Esophagus muscularis mucosa (tissue), 4 donors: ENCODE measurements around the gene ABHD17A. TPM values are rescaled to one million over a fixed set of nuclear protein-coding genes. Genes with fewer than 3 reads are reported as not detected.
"Not testable (repeated sequence)": the region's sequence is repeated elsewhere in the genome, so short reads cannot be mapped to it uniquely, and the experiment has no call there.

Experiments used
- DNase-seq: peaks from one replicate; pipeline ENCODE4 v3.0.0-alpha.2; 2017; ENCODE audit errors: extremely low spot score
- H3K27ac ChIP-seq, 4 donors: fragments of 200-600 bp; sonication (generic); replicated peaks in 1 of 4; 1 replicate in 3 of 4; 2 replicates in 1 of 4; pipeline ENCODE4 v1.5.1; 2016 to 2019; ENCODE audit warnings: mild to moderate bottlenecking in 1 of 4
- H3K27me3 ChIP-seq, 4 donors: fragments of 200-600 bp; sonication (generic); one replicate each; pipeline versions ENCODE4 v1.5.1 to v1.6.0; 2016 to 2019
- H3K36me3 ChIP-seq, 4 donors: fragments of 200-600 bp; sonication (generic); one replicate each; pipeline ENCODE4 v1.5.1; 2016 to 2019
- H3K4me1 ChIP-seq, 4 donors: fragments of 200-600 bp; sonication (generic); one replicate each; pipeline ENCODE4 v1.5.1; 2016 to 2019
- H3K4me3 ChIP-seq, 4 donors: fragments of 200-600 bp; sonication (generic); 1 replicate in 2 of 4; 2 replicates in 2 of 4; pipeline ENCODE4 v1.5.1; 2016 to 2019; ENCODE audit warnings: mild to moderate bottlenecking in 4 of 4, moderate library complexity in 1 of 4
- H3K9me3 ChIP-seq, 4 donors: fragments of 200-600 bp; sonication (generic); 1 replicate in 3 of 4; 2 replicates in 1 of 4; pipeline ENCODE4 v1.5.1; 2016 to 2019
- EP300 ChIP-seq: sonication (generic); formaldehyde crosslinking; IDR thresholded peaks from one replicate; pipeline ENCODE4 v1.6.1; 2017; ENCODE audit warnings: antibody characterized with exemption
- POLR2A ChIP-seq: fragments of 450-650 bp; IDR thresholded peaks from one replicate; pipeline ENCODE4 v1.6.1; 2017; ENCODE audit warnings: antibody characterized with exemption, moderate library complexity, mild to moderate bottlenecking, low read depth
- POLR2AphosphoS5 ChIP-seq, 2 donors: sonication (generic); formaldehyde crosslinking; IDR thresholded peaks; one replicate each; pipeline ENCODE4 v1.6.1; 2017; ENCODE audit warnings: antibody characterized with exemption in 2 of 2
- WGBS: methylation state at CpG from one replicate; pipeline ENCODE4 v1.1.5; 2018; 5-methylcytosine and 5-hydroxymethylcytosine counted together
- intact Hi-C: fragments of 100-400 bp; cut with DNase I; formaldehyde crosslinking; loops from one replicate; pipeline ENCODE4 v1.15.1; 2023
- total RNA-seq, 4 donors: library from RNA; depleted of rRNA; stranded (reverse); fragments of >200 nt; gene quantifications; one replicate each; pipeline versions ENCODE4 v1.1.0 to v1.2.1, GENCODE V29; 2016
- TF ChIP-seq, protein P1 (sequence below), 3 experiments: fragments of 200-600 bp in 2 of 3; fragments of 450-650 bp in 1 of 3; sonication (generic) in 2 of 3; IDR thresholded peaks; one replicate each; pipeline ENCODE4 v1.5.1; 2017 to 2019; ENCODE audit warnings: antibody characterized with exemption in 3 of 3, mild to moderate bottlenecking in 2 of 3, moderate library complexity in 1 of 3

Gene ABHD17A
- 100 to 1,000 TPM in 2 of 4 donors, 10 to 100 TPM in 2; 89.7 to 125 (median 102) TPM for total RNA-seq

GRCh38 chr19:1885398-1886119 lies at the start of gene ABHD17A:
Gene ABHD17A, minus strand, starts transcription at chr19:1885496. Its CDS starts 3,930 bp downstream, at chr19:1881566.
- H3K27me3 ChIP-seq, H3K36me3 ChIP-seq, H3K9me3 ChIP-seq, intact Hi-C loops: not testable (repeated sequence)
- DNase-seq, result peak; percentile 99
- Histone ChIP-seq H3K4me1 (peaks cover 33 to 50% (median 44%) of the 10 kb centered on the region in 4 donors), H3K4me3 (peak within 1 kb of the TSS; percentile 65 to 88 (median 72)), H3K27ac (peak within 1 kb of the TSS; percentile 75 to 91 (median 86))
- WGBS, result 41% methylated on average over 23 of the region's 46 CpGs
- TF ChIP-seq POLR2A (peak; percentile 15), POLR2AphosphoS5 (IDR thresholded peaks at IDR 0.05) (peak; percentile 94 to 96)

GRCh38 chr19:1933942-1934341 lies 48.6 kb upstream of the ABHD17A start:
- no peak overlapping the region for H3K27ac ChIP-seq
- peaks cover 0 to 9% (median 0%) of the 10 kb centered on the region in 4 donors for H3K27me3 ChIP-seq
- no peak for DNase-seq
- no peaks in the 10 kb centered on the region for H3K36me3 ChIP-seq
- intact Hi-C loops, result no loop called here
- no peak overlapping the region for H3K4me3 ChIP-seq
- peaks cover 9 to 18% (median 15%) of the 10 kb centered on the region in 4 donors for H3K4me1 ChIP-seq
- TF ChIP-seq, protein P1, sequence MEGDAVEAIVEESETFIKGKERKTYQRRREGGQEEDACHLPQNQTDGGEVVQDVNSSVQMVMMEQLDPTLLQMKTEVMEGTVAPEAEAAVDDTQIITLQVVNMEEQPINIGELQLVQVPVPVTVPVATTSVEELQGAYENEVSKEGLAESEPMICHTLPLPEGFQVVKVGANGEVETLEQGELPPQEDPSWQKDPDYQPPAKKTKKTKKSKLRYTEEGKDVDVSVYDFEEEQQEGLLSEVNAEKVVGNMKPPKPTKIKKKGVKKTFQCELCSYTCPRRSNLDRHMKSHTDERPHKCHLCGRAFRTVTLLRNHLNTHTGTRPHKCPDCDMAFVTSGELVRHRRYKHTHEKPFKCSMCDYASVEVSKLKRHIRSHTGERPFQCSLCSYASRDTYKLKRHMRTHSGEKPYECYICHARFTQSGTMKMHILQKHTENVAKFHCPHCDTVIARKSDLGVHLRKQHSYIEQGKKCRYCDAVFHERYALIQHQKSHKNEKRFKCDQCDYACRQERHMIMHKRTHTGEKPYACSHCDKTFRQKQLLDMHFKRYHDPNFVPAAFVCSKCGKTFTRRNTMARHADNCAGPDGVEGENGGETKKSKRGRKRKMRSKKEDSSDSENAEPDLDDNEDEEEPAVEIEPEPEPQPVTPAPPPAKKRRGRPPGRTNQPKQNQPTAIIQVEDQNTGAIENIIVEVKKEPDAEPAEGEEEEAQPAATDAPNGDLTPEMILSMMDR (IDR thresholded peaks at IDR 0.05), result no peak
- no peak for TF ChIP-seq POLR2AphosphoS5 (IDR thresholded peaks at IDR 0.05)
- TF ChIP-seq POLR2A, result no peak
- TF ChIP-seq EP300, result no peak
- WGBS, result 92% methylated on average over 8 of the region's 8 CpGs
- H3K9me3 ChIP-seq, result peaks cover 0 to 3% (median 0%) of the 10 kb centered on the region in 4 donors

DNA sequence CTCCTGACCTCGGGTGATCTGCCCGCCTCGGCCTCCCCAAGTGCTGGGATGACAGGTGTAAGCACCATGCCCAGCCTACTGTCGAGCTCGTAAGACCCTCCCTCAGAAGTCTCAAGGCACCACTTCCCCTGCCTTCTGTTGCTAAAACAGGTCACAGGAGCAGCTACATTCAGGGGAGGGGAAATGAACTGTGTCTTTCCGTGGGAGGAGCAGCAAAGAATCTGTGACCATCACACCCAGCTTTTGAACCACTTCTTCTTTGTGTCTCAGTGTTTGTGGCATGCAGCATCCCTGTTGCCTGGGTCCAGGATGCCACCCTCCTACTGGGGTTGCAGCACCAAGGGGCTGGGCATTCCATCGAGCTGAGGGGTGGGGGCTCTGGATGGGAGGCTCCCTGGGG lies 47.9 kb upstream of the ABHD17A start:
- Histone ChIP-seq H3K9me3 (peaks cover 0 to 3% (median 0%) of the 10 kb centered on the region in 4 donors), H3K4me1 (peaks cover 10 to 20% (median 16%) of the 10 kb centered on the region in 4 donors), H3K27ac (no peak overlapping the region), H3K4me3 (no peak overlapping the region), H3K36me3 (no peaks in the 10 kb centered on the region), H3K27me3 (peaks cover 0 to 9% (median 0%) of the 10 kb centered on the region in 4 donors)
- 82% methylated on average over 6 of the region's 7 CpGs for WGBS
- DNase-seq, result no peak
- intact Hi-C loops, result no loop called here
- TF ChIP-seq POLR2A (no peak), EP300 (no peak), POLR2AphosphoS5 (IDR thresholded peaks at IDR 0.05) (no peak)
- TF ChIP-seq, protein P1 (IDR thresholded peaks at IDR 0.05), result no peak

GRCh38 chr19:1932395-1932794 lies 47.1 kb upstream of the ABHD17A start:
- H3K27me3 ChIP-seq, result peaks cover 0 to 9% (median 0%) of the 10 kb centered on the region in 4 donors
- intact Hi-C loops, result no loop called here
- no peak overlapping the region for H3K27ac ChIP-seq
- TF ChIP-seq POLR2AphosphoS5 (IDR thresholded peaks at IDR 0.05) (no peak), EP300 (no peak), POLR2A (no peak)
- TF ChIP-seq, protein P1 (IDR thresholded peaks at IDR 0.05), result no peak
- peaks cover 0 to 3% (median 0%) of the 10 kb centered on the region in 4 donors for H3K9me3 ChIP-seq
- no peaks in the 10 kb centered on the region for H3K36me3 ChIP-seq
- peaks cover 10 to 20% (median 16%) of the 10 kb centered on the region in 4 donors for H3K4me1 ChIP-seq
- DNase-seq, result no peak
- 88% methylated on average over 6 of the region's 8 CpGs for WGBS
- H3K4me3 ChIP-seq, result no peak overlapping the region

DNA sequence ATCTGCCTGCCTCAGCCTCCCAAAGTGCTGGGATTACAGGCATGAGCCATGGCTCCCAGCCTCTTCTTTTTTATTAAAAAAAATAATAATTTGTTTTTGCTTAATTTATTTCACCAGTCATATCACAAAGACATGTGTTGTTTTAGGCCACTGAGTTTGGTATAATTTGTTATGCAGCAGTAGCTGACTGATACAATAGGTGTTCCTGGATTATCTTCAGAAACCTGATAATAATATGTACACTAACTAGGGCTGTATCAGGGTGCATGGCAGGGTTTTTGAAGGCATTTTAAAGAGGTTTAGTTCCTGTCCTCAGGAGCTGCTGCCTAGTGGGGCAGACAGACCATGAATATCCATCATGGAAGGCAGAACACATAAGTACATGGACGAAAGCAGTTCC lies 46.1 kb upstream of the ABHD17A start:
- no peaks in the 10 kb centered on the region for H3K36me3 ChIP-seq
- 77% methylated on average over 1 of the region's 1 CpG for WGBS
- peaks cover 10 to 20% (median 16%) of the 10 kb centered on the region in 4 donors for H3K4me1 ChIP-seq
- no peak for DNase-seq
- H3K27me3 ChIP-seq, result peaks cover 0 to 9% (median 0%) of the 10 kb centered on the region in 4 donors
- intact Hi-C loops, result no loop called here
- no peak overlapping the region for H3K4me3 ChIP-seq
- H3K9me3 ChIP-seq, result peaks cover 0 to 3% (median 0%) of the 10 kb centered on the region in 4 donors
- H3K27ac ChIP-seq, result no peak overlapping the region
- no peak for TF ChIP-seq POLR2AphosphoS5 (IDR thresholded peaks at IDR 0.05)
- TF ChIP-seq EP300, result no peak
- no peak for TF ChIP-seq POLR2A
- TF ChIP-seq, protein P1 (IDR thresholded peaks at IDR 0.05), result no peak
